NCI-H1436 treated with DMSO at 0.1 percent for 48 hours (cell line): ENCODE data around the gene ADAMTS12.

Source experiments
- DNase-seq: peaks from one replicate; lab custom pipeline; 2025; lab: John Stamatoyannopoulos, UW

ADAMTS12 gene

GRCh38 chr5:33702867-33703266, 188.9 kb downstream of the ADAMTS12 start:
- DNase-seq, result no peak

- DNase-seq, result no peak
Observed at GRCh38 chr5:33701951-33702350, 189.8 kb downstream of the ADAMTS12 start.

GRCh38 chr5:33701251-33701650, 190.5 kb downstream of the ADAMTS12 start:
- no peak for DNase-seq

- DNase-seq, result no peak
Observed at GRCh38 chr5:33696411-33696810, 195.4 kb downstream of the ADAMTS12 start.

- no peak for DNase-seq
Observed at GRCh38 chr5:33692980-33693379, 198.8 kb downstream of the ADAMTS12 start.

- DNase-seq, result no peak
Observed at GRCh38 chr5:33691856-33692255, 199.9 kb downstream of the ADAMTS12 start.

GRCh38 chr5:33690374-33691135, 201.2 kb downstream of the ADAMTS12 start:
- no peak for DNase-seq

GRCh38 chr5:33688526-33688925, 203.3 kb downstream of the ADAMTS12 start:
- DNase-seq, result no peak

- no peak for DNase-seq
Observed at GRCh38 chr5:33688066-33688465, 203.7 kb downstream of the ADAMTS12 start.

GRCh38 chr5:33685873-33686755, 205.7 kb downstream of the ADAMTS12 start:
- no peak for DNase-seq

- DNase-seq, result no peak
Observed at GRCh38 chr5:33684496-33685159, 207.2 kb downstream of the ADAMTS12 start.

- DNase-seq, result no peak
Observed at GRCh38 chr5:33679791-33680190, 212.0 kb downstream of the ADAMTS12 start.

GRCh38 chr5:33675958-33676464, 215.8 kb downstream of the ADAMTS12 start:
- no peak for DNase-seq

- DNase-seq, result no peak
Observed at GRCh38 chr5:33671700-33672291, 220.0 kb downstream of the ADAMTS12 start.

GRCh38 chr5:33662722-33663427, 228.9 kb downstream of the ADAMTS12 start:
- DNase-seq, result no peak

GRCh38 chr5:33659526-33660169, 232.1 kb downstream of the ADAMTS12 start:
- DNase-seq, result no peak

- no peak for DNase-seq
Observed at GRCh38 chr5:33657804-33658440, 233.9 kb downstream of the ADAMTS12 start.

GRCh38 chr5:33657176-33657575, 234.6 kb downstream of the ADAMTS12 start:
- no peak for DNase-seq

- DNase-seq, result no peak
Observed at GRCh38 chr5:33650911-33651310, 240.9 kb downstream of the ADAMTS12 start.
